GM12872 (cell line): Measurements from ENCODE around the gene NKX1-1.

Source experiments
- TF ChIP-seq, protein P1 (sequence below): IDR thresholded peaks from 3 replicates; pipeline ENCODE4 v1.5.1; 2011; ENCODE audit warnings: low read depth, mild to moderate bottlenecking, low read length, moderate library complexity; ENCODE audit not compliant: insufficient read depth

Gene NKX1-1

DNA sequence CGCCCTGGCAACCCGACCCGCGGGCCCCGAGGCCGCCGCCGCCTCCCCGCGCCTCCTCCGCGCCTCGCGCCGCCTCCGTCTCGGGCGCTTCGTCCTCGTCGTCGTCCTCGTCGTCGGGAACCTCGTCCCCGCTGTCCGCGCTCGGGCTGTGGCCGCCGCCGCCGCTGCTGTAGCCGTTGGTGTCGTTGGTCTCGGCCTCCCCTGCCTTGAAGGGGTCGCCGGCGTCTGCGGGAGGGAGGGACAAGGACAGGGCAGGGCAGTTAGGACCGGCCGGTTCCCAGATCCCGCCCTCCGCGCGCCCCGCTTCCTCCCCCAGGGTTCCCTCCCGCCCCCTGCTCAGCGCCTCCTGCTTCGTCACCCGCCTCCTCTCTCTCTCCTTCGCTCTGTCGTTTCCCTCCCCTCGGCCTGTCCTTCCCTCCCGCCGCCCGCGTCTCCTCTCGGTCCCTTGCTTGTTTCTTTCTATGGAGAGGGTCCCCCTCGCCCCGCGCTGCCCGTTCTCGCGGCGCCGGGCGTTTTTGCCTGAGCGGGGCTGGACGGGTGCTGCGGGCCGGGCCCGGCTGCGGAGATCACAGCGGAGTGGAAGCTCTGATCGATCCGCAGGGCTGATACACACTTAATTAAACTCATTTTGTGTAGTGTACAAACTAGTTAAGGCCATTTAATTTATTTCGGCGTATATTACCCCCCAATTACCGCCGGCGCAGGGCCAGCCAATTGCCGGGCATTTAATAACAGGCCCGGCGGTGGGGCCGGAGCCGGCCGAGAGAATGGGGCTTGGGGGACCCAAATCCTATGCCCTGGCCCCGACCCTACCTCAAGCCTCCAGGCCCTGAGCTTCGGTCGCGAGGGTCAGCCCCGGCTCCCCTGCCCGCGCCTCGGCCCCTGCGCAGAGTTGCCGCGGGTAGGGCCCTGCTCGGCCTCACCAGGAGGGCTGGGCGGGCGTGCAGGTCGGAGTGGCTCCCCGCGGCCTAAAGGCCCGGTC is 2.4 kb downstream of the NKX1-1 start:
- TF ChIP-seq, protein P1, sequence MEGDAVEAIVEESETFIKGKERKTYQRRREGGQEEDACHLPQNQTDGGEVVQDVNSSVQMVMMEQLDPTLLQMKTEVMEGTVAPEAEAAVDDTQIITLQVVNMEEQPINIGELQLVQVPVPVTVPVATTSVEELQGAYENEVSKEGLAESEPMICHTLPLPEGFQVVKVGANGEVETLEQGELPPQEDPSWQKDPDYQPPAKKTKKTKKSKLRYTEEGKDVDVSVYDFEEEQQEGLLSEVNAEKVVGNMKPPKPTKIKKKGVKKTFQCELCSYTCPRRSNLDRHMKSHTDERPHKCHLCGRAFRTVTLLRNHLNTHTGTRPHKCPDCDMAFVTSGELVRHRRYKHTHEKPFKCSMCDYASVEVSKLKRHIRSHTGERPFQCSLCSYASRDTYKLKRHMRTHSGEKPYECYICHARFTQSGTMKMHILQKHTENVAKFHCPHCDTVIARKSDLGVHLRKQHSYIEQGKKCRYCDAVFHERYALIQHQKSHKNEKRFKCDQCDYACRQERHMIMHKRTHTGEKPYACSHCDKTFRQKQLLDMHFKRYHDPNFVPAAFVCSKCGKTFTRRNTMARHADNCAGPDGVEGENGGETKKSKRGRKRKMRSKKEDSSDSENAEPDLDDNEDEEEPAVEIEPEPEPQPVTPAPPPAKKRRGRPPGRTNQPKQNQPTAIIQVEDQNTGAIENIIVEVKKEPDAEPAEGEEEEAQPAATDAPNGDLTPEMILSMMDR: no peak

DNA sequence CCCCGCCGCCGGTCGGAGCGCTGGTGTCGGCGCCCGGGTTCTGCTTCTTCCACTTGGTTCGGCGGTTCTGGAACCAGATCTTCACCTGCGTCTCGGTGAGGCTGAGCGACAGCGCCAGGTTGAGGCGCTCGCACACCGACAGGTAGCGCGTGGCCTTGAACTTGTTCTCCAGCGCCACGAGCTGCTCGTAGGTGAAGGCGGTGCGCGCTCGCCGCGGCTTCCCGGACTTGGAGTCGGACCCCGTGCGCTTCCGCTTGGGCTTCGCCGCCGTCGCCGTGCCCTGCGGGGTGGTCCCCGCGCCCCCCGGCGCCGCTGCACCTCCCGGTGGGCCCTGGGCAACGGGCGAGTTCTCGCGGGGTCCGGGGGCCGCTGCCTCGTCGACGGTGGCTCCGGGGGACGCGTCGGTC is 3.1 kb downstream of the NKX1-1 start:
- TF ChIP-seq, protein P1: no peak

DNA sequence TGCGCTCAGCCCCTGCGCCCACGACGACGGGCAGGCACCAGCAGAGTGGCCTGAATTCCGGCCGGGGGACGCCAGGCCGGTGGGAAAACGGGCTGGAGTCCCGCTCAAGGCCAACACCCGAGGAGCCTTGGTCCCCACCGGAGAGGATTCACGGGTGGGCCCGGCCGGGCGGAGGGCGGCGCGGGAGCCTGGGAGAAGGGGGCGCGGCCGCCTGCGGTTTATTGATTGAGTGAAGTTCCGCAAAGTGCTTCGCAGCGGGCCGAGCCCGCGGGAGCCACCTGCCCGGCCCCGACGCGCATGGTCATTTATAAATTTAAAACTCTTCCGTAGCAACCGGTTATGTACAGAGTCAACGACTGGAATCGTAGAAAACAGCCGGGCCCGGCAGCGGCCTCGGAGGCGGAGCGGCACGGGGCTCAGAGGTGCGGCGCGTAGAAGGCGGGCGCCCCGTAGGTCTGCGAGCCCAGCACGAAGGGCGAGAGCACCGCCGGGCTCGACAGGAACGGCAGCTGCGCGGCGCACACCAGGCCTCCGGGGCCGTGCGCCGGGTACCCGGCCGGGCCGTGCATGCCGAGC is 3.6 kb downstream of the NKX1-1 start:
- TF ChIP-seq, protein P1: no peak

DNA sequence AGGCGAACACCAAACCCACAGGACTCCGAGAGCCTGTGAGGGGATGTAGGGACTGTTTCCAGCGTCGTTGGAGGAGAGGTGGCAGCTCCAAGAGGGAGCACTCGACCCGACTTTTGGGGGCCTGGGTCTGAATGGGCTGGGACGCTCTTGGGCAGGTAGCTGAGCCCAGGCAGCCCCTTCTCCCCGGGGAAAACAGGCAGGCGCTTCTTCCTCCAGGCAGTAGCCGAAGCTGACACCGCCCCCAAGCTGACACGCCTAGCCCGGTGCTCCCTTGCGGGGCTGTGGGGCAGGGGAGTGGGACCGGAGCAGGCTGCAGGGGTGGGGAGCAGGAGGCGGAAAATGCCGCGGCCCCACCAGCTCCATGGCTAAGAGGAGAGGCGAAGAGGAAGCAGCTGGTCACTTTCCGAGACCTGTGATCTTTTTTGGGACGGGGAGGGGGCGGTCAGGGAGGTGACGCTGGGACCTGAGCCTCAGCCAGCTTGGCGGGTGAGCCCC is 4.2 kb downstream of the NKX1-1 start:
- TF ChIP-seq, protein P1: no peak

DNA sequence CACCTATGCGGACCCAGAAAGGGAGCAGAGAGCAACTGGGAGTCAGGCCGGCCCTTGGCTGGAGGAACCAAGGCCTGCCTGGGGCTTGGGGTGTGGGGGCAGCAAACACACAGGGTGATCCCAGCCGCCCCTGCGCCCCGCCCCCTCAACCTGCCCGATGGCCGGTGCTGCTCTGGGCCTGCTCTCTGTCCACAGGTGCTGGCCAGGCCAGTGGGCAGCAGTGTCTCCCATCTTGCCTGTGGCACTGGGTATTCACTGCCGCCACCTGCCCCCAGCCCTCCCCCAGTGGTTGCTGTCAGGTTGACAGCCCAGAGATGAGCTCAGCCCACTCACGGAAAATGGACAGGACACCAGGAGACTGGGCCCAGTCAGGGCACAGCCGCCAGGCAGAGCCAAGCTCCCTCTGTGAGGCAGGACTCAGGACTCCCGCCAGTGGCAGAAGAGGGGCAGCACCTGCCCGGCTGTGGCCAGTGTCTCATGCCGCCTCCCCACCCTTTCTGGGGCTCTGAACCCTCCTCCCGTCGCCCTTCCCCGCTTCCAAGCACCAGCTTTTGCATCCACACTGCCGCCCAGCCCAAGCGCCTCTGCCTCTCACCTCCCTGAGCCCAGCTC is 4.7 kb downstream of the NKX1-1 start:
- TF ChIP-seq, protein P1: no peak

DNA sequence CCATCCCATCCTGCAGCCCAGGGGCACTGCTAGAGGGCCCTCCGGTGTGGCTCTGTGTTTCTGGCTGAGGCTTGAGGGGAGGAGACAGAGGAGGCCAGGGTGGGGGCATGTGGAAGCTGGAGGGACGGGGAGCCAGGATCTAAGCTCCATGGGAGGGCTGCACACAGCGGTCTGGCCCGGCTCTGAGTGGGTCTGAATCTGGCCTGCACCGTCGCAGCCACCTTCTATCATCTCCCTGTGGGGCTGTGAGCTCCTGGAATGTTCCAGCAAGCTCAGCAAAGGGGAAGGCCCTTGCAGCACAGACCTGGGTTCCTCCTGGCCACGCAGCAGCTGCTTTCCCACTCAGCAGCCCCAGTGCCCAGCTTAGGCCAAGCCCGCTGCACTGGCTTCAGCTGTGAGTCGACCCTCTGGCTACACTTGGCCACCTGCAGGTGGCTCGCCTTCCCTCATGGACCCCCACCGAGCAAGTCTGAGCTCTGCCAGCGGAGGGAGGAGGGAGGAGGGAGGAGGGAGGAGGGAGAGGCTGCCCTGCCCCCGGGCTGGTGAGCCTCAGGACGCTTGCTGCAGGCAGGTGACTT is 5.3 kb downstream of the NKX1-1 start:
- TF ChIP-seq, protein P1: no peak
